GM18867 (cell line): ENCODE data around the gene FERMT3.

ENCODE experiments used
- ATAC-seq: cut with Tn5 transposase; IDR thresholded peaks from one replicate; pipeline ENCODE4 v1.9.1; 2021; ENCODE audit warnings: mild to moderate bottlenecking, moderate library complexity; ENCODE audit not compliant: unreplicated experiment

The FERMT3 gene

DNA sequence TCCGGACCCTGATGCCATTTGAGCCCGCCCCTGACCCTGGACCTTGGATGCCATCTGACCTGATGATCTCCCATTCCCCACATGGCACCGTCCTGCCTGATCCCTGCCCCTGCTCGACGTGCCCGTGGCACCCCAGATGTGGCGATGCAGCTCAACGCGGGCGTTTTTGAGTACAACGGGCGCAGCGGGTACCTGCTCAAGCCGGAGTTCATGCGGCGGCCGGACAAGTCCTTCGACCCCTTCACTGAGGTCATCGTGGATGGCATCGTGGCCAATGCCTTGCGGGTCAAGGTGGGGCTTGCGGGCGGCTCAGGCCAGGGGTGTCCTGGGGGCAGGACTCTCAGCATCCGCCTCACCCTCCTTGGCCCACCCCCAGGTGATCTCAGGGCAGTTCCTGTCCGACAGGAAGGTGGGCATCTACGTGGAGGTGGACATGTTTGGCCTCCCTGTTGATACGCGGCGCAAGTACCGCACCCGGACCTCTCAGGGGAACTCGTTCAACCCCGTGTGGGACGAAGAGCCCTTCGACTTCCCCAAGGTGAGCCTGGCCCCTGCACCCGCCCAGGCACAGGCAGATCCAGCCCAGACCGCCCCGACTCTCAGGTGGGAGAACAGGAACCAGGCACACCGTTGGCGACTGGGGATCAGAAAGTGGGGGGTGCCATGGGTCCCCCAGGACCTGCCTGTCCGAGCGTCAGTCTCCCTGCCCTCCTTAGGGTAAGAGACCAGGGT is 55.9 kb downstream of the FERMT3 start:
- no peak for ATAC-seq

DNA sequence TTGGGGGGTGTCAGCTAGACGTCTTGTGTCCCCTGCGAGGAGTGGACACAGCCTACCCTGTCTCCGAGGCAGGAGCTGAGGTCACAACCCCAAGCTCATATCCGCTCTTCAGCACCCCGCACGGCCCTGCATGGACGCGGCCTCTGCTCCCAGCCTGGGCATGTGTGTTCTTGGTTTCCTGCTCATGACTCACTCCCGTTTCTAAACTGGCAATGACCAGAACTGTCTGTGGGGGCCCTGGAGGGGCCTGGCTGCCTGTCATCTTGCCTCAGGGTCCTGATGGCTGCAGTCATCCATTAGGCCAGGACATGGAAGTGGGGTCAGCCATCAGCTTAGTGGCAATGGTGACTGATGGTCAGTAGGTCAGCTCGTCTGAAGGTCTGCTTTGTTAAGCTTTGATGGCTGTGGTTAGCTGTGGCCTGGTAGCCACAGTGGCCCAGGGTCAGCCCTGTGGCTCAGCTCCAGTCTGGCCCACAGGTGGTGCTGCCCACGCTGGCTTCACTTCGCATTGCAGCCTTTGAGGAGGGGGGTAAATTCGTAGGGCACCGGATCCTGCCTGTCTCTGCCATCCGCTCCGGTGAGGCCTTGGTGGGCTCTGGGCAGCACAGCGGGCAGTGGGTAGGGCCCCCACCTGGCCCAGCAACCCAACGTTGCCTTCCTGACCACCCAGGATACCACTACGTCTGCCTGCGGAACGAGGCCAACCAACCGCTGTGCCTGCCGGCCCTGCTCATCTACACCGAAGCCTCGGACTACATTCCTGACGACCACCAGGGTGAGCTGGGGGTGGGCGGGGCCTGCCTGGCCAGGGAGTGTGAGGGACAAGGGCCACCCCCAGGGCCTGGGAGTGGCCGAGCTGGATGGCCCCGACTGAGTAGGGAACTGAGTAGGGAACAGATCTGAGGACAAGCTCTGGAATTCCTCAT is 56.8 kb downstream of the FERMT3 start:
- no peak for ATAC-seq

DNA sequence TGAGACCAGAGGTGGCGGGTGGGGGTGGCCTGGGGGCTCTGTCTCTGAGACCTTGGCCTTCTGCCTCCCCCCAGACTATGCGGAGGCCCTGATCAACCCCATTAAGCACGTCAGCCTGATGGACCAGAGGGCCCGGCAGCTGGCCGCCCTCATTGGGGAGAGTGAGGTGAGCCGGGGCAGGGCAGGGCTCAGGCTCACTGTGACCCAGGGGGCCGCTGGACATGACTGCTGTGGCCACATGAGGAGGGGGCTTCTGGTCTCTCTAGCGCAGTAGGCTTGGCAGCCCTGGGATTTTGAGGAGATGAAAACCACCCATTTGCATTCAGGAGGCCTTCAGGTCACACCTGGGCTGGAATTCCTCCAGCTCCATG is 57.4 kb downstream of the FERMT3 start:
- ATAC-seq: no peak

DNA sequence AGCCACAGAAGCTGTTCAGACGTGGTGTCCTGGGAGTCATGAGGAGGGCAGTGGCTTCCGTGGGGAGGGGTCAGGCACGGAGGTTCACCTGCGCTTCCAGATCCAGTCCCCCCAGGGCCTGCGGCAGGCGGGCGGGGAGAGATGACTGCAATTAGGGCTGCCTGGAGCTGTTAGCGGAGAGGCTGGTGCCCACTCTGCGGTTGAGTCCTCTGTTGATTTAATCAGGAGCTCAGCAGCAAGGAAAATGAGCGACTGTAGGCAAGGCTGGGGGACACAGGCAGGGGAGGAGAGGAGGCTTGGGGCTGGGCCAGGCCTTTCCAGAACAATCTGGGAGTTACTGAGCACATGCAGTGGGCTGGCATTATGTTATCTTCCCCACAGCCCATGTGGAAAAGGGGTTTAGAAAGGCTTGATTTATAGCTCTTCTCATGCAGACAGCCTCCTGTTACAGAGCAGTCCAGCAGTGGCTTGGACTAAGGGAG is 57.9 kb downstream of the FERMT3 start:
- no peak for ATAC-seq

DNA sequence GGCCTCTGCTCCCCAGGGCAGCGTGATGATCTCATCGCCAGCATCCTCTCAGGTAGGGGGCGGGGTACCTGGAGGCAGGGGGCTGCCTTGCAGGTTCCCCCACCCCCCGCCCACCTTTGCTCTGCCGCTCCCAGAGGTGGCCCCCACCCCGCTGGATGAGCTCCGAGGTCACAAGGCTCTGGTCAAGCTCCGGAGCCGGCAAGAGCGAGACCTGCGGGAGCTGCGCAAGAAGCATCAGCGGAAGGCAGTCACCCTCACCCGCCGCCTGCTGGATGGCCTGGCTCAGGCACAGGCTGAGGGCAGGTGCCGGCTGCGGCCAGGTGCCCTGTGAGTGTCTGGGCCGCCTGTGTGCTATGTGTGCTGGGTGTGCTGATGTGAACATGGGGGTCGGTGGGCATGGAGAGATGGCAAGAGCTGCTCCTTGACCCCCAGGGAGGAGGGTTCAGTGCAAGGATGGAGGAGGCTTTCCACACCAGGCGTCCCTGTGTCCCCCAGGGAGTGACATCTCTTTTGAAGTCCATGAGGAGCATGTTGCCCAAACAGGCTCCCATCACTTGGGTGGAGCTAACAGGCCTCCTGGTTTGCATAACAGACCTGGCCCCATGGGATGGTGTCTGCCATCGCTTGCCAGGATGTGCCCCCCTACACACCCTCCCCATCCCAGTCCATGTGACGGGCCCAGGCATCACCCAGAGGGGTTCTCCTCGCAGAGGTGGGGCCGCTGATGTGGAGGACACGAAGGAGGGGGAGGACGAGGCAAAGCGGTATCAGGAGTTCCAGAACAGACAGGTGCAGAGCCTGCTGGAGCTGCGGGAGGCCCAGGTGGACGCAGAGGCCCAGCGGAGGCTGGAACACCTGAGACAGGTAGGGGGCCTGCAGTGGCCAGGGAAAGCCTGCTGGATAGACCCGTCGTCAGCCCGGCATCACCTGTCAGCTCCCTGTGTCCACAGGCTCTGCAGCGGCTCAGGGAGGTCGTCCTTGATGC is 58.9 kb downstream of the FERMT3 start:
- ATAC-seq: no peak

DNA sequence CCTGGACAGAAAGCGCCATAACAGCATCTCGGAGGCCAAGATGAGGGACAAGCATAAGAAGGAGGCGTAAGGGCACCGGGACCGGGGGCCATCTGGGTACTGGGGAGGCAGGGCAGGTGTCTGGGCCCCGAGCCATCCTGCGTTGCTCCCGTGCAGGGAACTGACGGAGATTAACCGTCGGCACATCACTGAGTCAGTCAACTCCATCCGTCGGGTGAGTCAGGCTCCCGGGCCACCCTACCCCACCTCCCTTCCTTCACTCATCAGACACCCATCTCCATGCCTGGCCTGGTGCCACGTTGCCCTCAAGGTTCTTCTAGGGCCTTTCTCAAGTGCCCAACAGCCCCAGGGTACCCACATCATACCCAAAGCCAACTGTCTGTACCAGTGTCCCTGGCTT is 59.8 kb downstream of the FERMT3 start:
- ATAC-seq: no peak

DNA sequence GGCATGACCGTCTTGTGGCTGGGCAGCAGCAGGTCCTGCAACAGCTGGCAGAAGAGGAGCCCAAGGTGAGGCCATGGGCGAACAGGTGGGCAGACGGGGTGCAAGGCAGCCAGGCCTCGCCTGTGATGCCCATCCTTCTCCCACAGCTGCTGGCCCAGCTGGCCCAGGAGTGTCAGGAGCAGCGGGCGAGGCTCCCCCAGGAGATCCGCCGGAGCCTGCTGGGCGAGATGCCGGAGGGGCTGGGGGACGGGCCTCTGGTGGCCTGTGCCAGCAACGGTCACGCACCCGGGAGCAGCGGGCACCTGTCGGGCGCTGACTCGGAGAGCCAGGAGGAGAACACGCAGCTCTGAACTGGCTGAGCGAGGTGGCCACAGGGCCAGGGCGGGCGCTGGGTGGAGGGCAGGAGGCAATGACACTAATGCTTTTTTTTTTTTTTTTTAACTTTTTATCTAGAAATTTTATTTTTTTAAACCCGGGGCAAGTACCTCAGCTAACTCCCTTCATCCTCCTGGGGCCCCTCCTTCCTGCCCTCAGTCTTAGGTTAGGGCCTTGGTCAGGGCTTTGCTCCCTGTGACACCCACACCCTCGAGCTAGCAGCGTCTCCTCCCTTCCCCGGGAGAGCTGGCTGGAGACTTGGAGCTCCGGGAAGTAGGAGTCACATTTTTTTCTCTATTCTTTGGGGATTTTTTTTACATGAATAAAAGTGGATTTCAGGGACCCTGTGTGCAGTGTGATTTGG is 60.9 kb downstream of the FERMT3 start:
- no peak for ATAC-seq

DNA sequence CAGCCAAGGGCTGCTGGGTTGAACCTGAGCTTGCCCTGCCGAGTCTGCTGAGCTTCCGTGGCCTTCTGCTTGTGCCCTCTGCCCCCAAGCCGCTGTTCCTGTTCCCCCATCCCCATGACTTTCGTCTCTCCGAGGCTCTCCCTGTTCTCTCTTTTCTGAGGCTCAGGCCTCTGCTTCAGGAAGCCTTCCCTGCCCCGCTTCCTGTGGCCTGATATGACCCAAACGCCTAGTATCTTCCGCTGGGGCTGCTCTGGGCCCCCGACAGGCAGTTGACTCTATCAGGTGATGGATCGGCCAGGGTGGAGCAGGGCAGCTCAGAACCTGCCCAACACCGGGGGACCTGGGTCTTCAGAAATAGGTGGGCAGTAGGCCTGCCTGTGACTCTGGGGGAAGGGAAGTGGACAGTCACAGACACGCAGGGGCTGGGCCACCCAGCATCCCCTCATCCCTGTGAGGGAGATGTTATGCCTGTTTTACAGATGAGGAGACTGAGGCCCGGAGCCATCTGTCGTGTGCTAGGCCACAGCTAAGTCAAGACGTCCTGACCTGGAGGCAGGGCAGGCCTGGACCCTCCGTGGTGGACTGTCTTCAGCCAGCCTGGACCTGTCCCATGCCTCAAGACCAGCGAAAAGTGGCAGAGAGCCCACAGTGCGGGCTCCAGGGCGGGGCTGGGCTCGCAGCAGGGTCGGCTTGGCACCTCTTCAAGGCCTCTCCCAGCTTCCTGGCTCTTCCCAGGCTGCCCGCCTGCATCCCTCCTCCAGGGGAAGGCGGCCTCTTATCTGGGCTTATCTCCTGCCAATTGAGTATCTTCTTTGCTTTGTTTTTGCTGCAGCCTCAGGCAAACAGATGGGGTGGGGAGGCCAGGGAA is 61.7 kb downstream of the FERMT3 start:
- ATAC-seq: no peak

DNA sequence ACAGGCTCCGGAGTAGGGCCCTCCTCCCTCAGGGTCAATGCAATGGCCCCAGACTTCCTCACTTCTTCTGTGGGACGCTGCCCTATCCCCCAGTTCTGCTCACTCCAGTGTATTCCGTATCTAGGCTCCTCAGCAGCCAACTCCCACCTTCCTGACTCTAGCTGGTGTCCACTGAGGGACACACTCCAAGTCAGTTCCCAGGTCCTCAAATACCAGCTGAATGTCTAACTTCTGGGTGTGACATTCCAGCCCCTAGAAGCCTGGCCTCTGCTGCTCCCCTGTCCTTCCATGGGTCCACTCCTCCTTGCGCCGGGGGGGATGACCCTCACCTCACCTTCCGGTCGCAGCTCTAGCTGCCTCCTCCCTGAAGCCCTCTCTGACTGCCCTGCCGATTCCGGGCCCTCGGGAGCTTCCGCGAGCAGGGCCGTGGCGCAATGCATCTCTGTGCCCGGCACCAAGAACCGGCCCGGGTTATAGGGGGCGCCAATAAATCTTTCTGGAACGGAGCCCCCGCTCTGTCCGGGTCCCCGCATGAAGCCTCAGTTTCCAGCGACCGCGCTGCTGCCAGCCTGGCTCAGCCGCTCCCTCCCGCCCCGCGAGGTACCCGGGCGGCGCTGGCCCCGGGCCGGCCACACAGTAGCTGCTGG is 62.5 kb downstream of the FERMT3 start:
- no peak for ATAC-seq

DNA sequence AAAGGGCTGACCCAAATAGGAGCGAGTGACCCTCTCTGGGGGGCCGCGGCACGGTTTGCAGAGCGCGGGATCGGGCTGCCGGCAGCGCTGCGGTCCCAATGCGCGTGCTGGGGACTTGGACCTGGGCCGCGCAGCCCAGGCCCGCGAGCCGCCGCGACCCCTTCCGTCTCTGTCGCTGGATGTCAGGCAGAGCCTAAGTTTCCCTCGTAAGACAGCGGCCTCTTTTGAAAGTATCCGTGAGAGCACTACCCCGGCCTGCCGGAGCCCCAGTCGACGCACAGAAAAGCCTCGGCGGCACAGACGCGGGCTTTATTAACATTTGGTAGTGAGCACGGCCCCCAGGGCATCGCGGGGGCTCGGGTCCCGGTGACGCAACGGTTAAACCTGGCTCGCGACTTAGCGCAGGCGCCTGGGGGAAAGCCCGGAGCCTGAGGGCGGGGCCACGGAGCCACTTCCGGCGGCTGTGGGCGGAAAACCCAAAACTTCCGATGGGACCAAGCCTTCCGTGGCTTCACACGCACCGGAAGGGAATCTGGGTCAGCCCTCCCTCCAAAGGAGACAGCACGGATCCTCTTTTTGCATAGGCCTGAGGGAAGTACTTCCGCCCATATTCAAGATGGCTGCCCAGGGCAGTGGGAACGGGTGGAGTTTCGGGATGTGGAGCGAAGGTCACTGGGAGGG is 63.2 kb downstream of the FERMT3 start:
- ATAC-seq: peak; percentile 69
